Stimulated activated CD4-positive, alpha-beta T cell treated with anti-CD3 and anti-CD28 coated beads, Interleukin-15, amount 100 ng/mL, for 1 hour (primary cell): ENCODE data around the gene LYSET.
"Not testable (repeated sequence)": the region's sequence is repeated elsewhere in the genome, so short reads cannot be mapped to it uniquely, and the experiment has no call there.

ENCODE experiments used
- DNase-seq, 2 donors: peaks; one replicate each; pipeline ENCODE4 v3.0.0-alpha.2; 2020; ENCODE audit warnings: low read depth in 1 of 2, low spot score in 1 of 2

LYSET gene

DNA sequence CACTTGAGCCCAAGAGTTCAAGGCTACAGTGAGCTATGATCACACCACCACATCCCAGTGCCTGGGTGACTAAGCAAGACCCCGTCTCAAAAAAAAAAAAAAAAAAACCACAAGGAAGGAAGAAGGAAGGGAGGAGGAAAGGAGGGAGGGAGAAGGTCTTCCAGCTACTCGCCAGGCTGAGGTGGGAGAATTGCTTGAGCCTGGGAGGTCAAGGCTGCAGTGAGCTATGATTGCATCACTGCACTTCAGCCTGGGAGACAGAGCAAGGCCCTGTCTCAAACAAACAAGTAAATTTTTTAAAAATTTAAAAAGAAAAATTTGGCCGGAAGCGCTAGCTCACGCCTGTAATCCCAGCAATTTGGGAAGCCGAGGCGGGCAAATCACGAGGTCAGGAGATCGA is 16.5 kb upstream of the LYSET start:
- not testable (repeated sequence) for DNase-seq

DNA sequence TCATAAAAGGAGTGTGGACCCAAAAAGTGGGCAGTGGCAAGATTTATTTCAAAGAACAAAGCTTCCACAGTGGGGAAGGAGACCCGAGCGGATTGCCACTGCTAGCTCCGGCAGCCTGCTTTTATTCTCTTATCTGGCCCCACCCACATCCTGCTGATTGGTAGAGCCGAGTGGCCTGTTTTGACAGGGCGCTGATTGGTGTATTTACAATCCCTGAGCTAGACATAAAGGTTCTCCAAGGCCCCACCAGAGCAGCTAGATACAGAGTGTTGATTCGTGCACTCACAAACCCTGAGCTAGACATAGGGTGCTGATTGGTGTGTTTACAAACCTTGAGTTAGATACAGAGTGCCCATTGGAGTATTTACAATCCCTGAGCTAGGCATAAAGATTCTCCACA is 15.5 kb upstream of the LYSET start:
- not testable (repeated sequence) for DNase-seq

DNA sequence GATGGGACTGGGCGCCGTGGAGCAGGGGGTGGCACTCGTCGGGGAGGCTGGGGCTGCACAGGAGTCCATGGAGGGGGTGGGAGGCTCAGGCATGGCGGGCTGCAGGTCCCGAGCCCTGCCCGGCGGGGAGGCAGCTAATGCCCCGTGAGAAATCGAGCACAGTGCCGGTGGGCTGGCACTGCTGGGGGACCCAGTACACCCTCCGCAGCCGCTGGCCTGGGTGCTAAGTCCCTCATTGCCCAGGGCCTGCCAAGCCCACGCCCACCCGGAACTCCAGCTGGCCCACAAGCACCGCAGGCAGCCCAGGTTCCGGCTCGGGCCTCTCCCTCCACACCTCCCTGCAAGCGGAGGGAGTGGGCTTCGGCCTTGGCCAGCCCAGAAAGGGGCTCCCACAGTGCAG is 15.0 kb upstream of the LYSET start:
- not testable (repeated sequence) for DNase-seq

DNA sequence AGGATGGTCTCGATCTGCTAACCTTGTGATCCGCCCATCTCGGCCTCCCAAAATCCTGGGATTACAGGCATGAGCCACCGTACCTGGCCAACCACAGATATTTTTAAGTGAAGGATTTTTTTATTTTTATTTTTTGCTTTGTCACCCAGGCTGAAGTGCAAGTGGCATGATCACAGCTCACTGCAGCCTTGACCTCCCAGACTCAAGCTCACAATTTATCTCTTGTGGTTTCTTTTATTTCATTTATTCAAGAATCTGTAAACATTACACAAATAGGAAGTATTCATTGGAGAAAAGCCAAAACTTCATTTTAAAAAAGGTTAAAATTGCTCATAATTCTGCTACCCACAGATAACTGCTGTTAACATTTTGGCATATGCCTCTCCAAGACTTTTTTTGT is 13.7 kb upstream of the LYSET start:
- no peak for DNase-seq

DNA sequence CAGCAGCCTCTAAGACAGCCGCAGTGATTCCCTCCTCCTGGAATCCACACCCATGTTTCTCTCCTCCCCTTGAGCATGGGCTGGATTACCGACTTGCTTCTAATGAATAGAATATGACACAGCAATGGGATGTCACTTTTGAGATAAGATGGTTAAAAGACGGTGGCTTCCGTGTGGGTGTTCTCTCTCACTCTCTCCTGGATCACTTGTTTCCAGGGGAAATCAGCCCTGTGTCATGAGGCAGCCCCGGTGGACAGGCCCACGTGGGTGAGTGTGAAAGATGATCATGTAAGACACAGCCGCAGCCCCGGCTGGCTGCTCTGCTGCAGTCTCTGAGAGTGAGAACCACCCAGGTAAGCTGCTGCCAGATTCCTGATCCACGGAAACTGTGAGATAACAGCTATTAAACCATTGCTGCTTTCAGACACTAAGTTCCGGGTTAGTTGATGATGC is 11.1 kb upstream of the LYSET start:
- DNase-seq = no peak

DNA sequence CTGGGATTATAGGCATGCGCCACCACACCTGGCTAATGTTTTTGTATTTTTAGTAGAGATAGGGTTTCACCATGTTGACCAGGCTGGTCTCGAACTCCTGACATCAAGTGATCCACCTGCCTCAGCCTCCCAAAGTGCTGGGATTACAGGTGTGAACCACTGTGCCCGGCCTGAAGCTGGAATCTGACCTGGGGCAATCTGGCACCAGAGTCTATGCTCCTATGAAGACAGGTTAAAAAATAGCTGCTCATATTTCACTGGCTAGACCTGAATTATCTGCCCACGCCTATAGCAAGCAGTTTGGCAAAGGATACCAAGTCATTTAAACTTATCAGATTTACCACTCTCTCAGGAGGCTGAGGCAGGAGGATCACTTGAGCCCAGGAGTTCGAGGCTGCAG is 10.4 kb upstream of the LYSET start:
- DNase-seq = not testable (repeated sequence)

DNA sequence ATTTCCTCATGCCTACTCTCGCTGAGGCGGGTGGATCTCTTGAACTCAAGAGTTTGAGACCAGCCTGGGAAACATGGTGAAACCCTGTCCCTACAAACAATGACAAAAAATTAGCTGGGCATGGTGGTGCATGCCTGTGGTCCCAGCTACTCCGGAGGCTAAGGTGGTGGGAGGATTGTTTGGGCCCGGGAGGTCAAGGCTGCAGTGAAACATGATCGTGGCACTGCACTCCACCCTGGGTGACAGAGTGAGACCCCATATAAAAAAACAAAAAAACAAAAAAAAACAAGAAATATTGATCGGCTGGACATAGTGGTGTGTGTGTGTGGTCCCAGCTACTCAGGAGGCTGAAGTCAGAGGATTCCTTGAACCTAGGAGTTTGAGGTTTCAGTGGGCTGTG is 9.6 kb upstream of the LYSET start:
- no peak for DNase-seq

DNA sequence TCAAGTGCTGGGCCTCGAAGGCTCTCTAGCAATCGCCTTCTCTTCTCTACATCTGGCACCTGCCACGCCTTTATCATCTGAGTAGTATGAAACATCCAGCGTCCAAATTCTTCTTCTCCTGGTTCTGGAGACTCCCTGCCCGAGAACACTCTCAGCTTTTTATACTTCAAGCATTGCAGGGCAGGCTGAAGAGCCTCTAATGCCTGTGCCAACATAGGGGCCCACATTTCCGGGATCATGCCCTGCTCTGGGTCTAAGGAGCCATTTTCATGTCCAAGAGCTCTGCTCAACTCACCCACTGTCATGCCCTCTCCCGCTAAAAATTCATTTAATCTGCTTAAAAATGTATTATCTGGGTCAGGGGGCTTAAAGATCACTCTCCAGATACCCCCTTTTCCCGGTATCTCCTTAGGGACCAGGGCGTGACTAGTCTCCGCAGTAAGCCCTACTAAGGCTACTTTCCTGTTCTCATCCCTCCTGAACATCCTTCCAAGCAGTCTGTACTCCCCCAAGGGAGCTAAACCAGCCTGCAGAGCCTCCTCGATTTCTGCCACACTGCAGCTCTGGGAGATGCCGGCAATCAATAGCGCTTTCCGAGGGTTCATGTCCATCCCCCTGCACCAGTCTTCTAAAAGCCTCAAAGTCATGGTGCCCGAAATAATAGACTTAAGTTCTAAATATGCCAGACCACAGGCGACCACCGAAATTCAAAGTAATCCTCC is 1.4 kb upstream of the LYSET start:
- DNase-seq = no peak

DNA sequence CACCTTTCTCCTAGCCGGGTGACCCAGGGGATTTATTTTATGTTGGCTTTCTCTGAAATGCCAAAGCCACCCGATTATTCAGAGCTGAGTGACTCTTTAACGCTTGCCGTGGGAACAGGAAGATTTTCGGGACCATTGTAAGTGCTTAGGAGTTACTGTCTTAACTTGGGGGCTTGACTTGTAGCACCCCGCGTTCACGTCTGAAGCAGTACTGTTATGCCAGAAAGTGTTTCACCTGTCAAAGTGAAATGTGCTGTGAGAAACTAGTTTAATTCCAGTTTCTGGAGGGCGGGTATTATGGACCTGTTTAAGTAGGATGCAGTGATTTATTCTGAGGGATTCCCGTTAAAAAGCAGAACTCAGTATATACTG is 218 bp downstream of the LYSET start:
- DNase-seq = no peak

DNA sequence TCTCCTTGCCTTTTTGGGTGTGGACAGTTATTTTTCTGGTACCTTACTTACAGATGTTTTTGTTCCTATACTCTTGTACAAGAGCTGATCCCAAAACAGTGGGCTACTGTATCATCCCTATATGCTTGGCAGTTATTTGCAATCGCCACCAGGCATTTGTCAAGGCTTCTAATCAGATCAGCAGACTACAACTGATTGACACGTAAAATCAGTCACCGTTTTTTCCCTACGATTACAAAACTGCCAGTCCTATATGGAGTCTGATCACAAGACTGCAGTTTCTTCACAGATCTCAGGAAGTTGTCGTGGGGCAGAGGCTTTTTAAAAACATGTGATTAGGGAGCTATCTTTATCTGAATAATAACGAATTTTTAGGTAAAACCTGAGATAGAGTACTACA is 1.3 kb downstream of the LYSET start:
- DNase-seq = no peak

DNA sequence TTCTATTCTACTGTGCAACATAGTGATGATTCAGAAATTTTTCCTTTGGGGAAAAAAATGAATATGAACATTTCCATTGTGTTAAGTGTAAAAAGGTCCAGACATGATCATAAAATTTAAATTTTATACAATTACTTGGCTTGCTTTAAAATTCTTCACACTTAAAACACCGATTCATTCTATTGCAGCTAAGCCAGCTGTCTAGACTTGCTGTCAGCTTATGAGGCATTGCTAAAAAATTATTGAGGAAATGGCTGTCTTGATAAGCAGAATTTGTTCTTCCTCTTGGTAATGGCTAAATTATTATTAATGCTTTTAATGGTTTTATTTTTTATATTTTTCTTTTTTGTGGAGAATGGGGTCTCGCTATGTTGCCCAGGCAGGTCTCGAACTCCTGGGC is 1.8 kb downstream of the LYSET start:
- no peak for DNase-seq

DNA sequence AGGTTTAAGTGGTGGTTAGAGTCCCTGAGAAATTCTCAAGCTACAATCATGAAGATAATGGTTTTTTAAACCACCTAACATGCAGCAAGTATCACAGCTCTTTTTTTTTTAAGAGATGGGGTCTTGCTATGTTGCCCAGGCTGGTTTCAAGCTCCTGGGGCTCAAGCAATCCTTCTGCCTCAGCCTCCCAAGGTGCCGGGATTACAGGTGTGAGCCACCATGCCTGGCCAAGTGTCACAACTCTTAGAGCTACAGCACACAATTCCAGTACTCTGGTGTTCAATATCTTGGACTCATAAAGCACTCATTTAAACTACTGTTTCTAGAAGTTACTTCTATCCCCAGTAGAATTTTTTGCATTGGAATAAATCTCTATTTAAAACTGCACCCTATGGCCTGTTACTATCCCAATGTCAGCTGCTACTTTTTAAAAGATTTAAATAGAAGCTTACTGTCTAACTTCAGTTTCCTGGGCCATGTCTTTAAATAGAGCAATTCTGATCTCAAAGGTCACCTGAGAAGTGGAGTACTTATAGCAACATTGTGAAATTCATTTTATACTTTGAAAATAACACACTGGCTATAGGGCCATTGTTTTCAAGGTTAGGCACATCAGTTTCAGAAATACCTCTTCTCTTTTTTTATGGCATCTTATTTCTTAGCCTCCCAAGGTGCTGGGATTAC is 10.3 kb downstream of the LYSET start:
- DNase-seq = no peak

DNA sequence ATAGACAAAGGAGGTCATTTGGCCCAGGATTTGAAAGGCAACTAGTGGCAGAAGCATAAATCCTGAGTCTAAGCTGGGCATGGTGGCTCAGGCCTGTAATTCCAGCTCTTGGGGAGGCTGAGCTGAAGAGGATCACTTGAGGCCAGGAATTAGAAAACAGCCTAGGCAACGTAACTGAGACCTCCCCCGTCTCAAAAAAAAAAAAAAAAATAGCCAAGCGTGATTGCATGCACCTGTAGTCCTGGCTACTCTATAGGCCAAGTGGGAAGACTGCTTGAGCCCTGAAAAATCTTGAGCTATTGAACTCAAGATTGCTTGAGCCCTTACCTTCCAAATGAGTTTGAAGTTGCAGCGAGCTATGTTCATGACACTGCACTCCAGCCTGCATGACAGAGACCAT is 13.9 kb downstream of the LYSET start:
- DNase-seq = no peak

DNA sequence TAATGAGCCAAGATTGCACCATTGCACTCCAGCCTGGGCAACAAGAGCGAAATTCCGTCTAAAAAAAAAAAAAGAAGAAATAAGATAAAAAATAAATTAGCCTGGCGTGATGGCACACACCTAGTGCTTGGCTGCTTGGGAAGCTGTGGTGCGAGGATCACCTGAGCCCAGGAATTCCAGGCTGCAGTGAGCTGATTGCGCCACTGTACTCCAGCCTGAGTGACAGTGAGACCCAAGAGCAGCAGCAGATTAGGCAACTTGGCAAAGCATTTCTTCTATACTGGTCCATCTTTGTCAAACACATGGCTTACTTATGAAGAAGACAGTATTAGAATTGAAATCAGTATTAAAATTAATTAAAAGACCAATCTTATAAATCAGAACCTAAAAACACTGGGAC is 15.4 kb downstream of the LYSET start:
- DNase-seq = no peak

DNA sequence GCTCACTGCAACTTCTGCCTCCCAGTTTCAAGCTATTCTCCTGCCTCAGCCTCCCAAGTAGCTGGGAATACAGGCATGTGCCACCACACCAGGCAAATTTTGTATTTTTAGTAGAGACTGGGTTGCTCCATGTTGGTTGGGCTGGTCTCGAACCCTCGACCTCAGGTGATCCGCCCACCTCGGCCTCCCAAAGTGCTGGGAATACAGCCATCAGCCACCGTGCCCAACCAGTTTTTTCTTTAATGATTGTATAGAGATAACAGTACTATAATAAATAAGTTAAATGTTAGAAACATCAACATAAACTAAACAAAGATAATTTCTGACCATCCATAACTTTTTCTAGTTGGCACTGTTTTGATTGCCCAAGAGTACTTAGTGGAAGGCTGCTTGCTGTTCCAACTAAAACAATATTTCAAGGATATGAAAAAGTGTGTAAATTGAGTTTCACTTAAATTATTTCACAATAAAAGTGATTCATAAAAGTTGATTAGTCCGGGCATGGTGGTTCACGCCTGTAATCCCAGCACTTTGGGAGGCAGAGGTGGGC is 16.1 kb downstream of the LYSET start:
- no peak for DNase-seq

DNA sequence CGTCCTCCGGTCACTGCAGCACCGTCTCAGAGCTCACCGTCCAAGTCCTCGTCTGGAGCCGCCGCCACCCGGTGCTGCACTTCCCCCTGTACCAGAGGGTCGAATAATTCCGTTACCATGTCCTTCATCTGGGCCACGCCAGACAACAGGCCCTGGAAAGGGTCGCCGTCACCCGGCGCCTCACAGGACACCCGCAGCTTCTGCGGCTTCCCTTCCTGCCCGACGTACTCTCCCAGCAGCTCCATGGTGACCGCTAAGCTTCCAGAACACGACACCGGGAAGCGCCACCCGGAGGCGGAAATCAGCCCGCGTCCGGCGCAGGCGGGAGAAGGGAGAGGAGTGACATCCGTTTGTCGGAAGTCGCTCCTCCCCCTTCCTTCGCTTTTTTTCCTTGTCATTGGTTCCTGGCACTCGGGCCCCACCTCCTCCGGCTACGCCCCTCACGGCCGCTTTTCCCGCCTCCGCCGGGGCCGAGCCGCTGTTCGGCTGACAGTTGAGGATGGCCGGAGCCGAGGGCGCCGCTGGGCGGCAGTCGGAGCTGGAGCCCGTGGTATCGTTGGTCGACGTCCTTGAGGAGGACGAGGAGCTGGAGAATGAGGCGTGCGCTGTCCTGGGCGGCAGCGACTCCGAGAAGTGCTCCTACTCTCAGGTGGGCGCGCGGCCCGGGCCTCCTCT is 21.8 kb downstream of the LYSET start, which contains the start of the genes GON7 and UBR7:
TSS of gene GON7 (minus strand) at position 273 of the 675 bp plus-strand sequence. CDS start at position 245, 28 bp downstream.
TSS of gene UBR7 (plus strand) at position 464 of the 675 bp plus-strand sequence. CDS start at position 500, 36 bp downstream.
- peak; percentile 68 to 75 for DNase-seq

DNA sequence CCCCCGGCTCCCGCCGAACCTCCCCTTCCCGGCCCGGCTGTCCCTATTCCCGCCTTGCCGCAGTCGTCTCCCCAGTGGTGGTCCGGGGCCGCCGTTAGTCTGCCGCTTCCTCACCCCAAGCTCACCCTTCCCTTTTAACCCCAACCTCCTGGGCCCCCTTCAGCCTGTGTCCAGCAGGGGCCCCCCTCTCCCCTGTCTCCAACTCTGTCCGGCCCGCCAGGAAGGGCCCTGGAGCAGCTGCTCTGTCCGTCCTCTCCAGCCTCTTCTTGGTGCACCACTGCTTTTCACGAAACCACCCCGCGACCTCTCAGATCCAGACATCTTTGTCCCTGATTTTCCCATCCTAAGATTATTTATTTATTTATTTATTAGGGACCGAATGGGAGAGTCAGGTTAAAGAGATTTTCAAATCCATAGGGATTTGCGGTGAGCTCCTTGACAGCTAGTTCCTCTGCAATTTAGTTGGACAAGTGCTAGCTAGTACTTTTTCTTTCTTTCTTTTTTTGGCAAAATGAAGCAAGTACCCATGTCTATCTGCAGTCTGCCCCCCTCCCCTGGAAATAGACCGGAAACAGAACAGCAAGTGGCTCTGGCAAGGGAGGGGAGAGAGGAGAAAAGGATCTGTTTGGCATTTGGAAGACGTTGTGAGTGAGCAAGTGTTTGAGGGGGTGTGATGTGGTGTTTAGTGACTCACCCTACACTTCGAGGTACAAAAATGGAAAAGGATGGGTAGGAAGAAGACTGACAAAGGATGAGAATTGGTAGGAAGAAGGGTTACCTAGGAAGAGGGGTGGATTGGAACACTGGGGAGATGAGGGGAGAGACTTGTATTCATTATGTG is 22.6 kb downstream of the LYSET start:
- no peak for DNase-seq

DNA sequence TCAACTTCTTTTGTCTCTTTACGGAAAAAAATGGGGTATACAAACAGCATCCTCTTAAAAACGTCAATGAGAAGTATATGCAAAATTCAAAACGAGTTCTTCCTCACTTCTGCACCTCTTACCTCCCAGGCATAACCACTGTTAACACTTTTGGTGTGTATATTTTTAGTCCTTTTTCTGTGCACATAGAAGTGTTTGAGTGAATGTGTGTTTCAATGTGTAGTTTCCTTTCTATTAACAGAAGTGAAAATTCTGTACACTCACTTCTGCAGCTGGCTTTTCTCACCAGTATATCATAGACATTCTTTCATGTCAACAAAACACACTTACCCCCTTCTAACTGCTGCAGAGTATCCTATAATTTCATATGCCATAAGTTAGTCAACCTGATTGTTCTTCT is 27.3 kb downstream of the LYSET start:
- no peak for DNase-seq

DNA sequence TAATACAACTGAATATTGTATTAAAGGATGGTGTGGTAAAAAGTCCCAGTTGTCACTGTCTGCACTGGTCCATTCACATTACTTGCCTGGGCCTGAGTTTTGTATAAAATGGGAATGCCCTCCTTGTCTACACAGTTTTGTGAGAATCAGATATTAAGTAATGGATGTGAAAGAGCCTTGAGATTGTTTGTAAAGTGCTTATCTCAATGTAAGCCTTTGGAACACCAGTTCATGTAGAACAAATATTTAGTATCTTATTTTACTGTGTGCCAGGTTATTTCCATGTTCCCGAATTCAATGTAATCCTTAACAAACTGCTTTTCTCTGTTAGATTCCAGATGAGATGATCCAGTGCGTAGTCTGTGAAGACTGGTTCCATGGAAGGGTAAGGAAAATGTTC is 29.5 kb downstream of the LYSET start:
- no peak for DNase-seq

DNA sequence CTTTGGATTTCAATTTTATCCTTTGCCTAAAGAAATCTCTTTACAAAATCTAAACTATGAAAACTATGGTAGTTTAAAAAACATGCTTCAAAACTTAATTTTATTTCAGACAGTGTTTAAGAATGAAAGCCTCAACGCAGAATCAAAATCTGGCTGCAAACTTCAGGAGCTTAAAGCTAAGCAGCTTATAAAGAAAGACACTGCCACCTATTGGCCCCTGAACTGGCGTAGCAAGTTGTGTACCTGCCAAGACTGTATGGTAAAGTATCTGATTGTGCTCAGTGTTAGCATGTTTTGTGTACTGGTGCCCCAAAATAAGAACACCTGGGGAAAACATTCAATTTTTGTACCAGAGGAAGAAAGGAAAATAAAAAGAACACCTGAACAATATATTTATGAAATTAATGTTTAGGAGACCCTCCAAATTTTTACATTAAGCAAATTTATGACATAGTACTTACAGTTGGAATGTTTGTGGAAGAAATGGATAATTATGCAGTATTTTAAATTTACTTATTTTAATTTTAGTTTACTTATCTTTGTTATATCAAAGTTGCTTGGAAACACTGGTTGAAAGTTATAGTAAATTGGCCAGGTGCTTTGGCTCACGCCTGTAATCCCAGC is 34.1 kb downstream of the LYSET start:
- no peak for DNase-seq
